Measurements from ENCODE around the gene ACSS3.

The ACSS3 gene

GRCh38 chr12:81092053-81092452 lies 14.2 kb downstream of the ACSS3 start:
- Histone ChIP-seq H3K27ac (ENCODE audit: low read length) (no peak overlapping the region), H3K79me2 (ENCODE audit: low read length) (no peaks in the 10 kb centered on the region), H3K4me1 (ENCODE audit: low read length) (no peaks in the 10 kb centered on the region), H3K9me3 (ENCODE audit: insufficient read depth, low read length) (no peaks in the 10 kb centered on the region), H4K20me1 (ENCODE audit: insufficient read depth, low read length) (no peaks in the 10 kb centered on the region), H3K4me2 (ENCODE audit: low read length) (no peak overlapping the region), H3K9ac (ENCODE audit: low read length) (no peak overlapping the region), H2AFZ (ENCODE audit: low read depth, low read length) (no peak overlapping the region), H3K36me3 (replicated peaks; ENCODE audit: low read depth, low read length) (no peaks in the 10 kb centered on the region), H3K27me3 (ENCODE audit: low read depth, low read length) (no peaks in the 10 kb centered on the region), H3K4me3 (ENCODE audit: low read length) (no peak overlapping the region)
- TF ChIP-seq CTCF (IDR thresholded peaks at IDR 0.05; ENCODE audit: low read depth, low read length), result no peak
- no peak for TF ChIP-seq EZH2phosphoT487 (IDR thresholded peaks at IDR 0.05; ENCODE audit: low read depth)

- no peak for TF ChIP-seq CTCF (IDR thresholded peaks at IDR 0.05; ENCODE audit: low read depth, low read length)
- TF ChIP-seq EZH2phosphoT487 (IDR thresholded peaks at IDR 0.05; ENCODE audit: low read depth), result no peak
- no peak overlapping the region for H2AFZ ChIP-seq (ENCODE audit: low read depth, low read length)
- H3K9ac ChIP-seq (ENCODE audit: low read length), result no peak overlapping the region
- H3K4me1 ChIP-seq (ENCODE audit: low read length), result no peaks in the 10 kb centered on the region
- no peak overlapping the region for H3K27ac ChIP-seq (ENCODE audit: low read length)
- no peaks in the 10 kb centered on the region for H3K9me3 ChIP-seq (ENCODE audit: insufficient read depth, low read length)
- no peak overlapping the region for H3K4me3 ChIP-seq (ENCODE audit: low read length)
- H3K4me2 ChIP-seq (ENCODE audit: low read length), result no peak overlapping the region
- H3K79me2 ChIP-seq (ENCODE audit: low read length), result no peaks in the 10 kb centered on the region
- no peaks in the 10 kb centered on the region for H3K36me3 ChIP-seq (replicated peaks; ENCODE audit: low read depth, low read length)
- H4K20me1 ChIP-seq (ENCODE audit: insufficient read depth, low read length), result no peaks in the 10 kb centered on the region
- H3K27me3 ChIP-seq (ENCODE audit: low read depth, low read length), result no peaks in the 10 kb centered on the region
Observed at GRCh38 chr12:81094718-81095360, 17.0 kb downstream of the ACSS3 start.

- H3K27me3 ChIP-seq (ENCODE audit: low read depth, low read length), result no peaks in the 10 kb centered on the region
- H3K4me2 ChIP-seq (ENCODE audit: low read length), result no peak overlapping the region
- no peak overlapping the region for H3K9ac ChIP-seq (ENCODE audit: low read length)
- no peaks in the 10 kb centered on the region for H3K79me2 ChIP-seq (ENCODE audit: low read length)
- no peak for TF ChIP-seq CTCF (IDR thresholded peaks at IDR 0.05; ENCODE audit: low read depth, low read length)
- no peak for TF ChIP-seq EZH2phosphoT487 (IDR thresholded peaks at IDR 0.05; ENCODE audit: low read depth)
- H4K20me1 ChIP-seq (ENCODE audit: insufficient read depth, low read length), result no peaks in the 10 kb centered on the region
- H3K36me3 ChIP-seq (replicated peaks; ENCODE audit: low read depth, low read length), result no peaks in the 10 kb centered on the region
- no peaks in the 10 kb centered on the region for H3K9me3 ChIP-seq (ENCODE audit: insufficient read depth, low read length)
- H3K4me1 ChIP-seq (ENCODE audit: low read length), result no peaks in the 10 kb centered on the region
- no peak overlapping the region for H2AFZ ChIP-seq (ENCODE audit: low read depth, low read length)
- H3K27ac ChIP-seq (ENCODE audit: low read length), result no peak overlapping the region
- H3K4me3 ChIP-seq (ENCODE audit: low read length), result no peak overlapping the region
Observed at GRCh38 chr12:81095501-81096232, 17.8 kb downstream of the ACSS3 start.

- Histone ChIP-seq H3K9me3 (ENCODE audit: insufficient read depth, low read length) (no peaks in the 10 kb centered on the region), H3K27ac (ENCODE audit: low read length) (no peak overlapping the region), H3K4me2 (ENCODE audit: low read length) (no peak overlapping the region), H3K4me3 (ENCODE audit: low read length) (no peak overlapping the region), H2AFZ (ENCODE audit: low read depth, low read length) (no peak overlapping the region), H4K20me1 (ENCODE audit: insufficient read depth, low read length) (no peaks in the 10 kb centered on the region), H3K79me2 (ENCODE audit: low read length) (no peaks in the 10 kb centered on the region), H3K27me3 (ENCODE audit: low read depth, low read length) (no peaks in the 10 kb centered on the region), H3K9ac (ENCODE audit: low read length) (no peak overlapping the region), H3K36me3 (replicated peaks; ENCODE audit: low read depth, low read length) (no peaks in the 10 kb centered on the region), H3K4me1 (ENCODE audit: low read length) (no peaks in the 10 kb centered on the region)
- TF ChIP-seq EZH2phosphoT487 (IDR thresholded peaks at IDR 0.05; ENCODE audit: low read depth), result no peak
- TF ChIP-seq CTCF (IDR thresholded peaks at IDR 0.05; ENCODE audit: low read depth, low read length), result no peak
Observed at GRCh38 chr12:81105687-81106086, 27.8 kb downstream of the ACSS3 start.

Measured in OCI-LY3 (cell line).